HG03196 (cell line): Measurements from ENCODE around the gene TLCD2.
A peak's percentile ranks its signal among the peaks of the same experiment; 100 is the strongest.
"Not testable (repeated sequence)": the region's sequence is repeated elsewhere in the genome, so short reads cannot be mapped to it uniquely, and the experiment has no call there.

Experiments used
- ATAC-seq: cut with Tn5 transposase; IDR thresholded peaks from one replicate; pipeline ENCODE4 v1.9.1; 2021; ENCODE audit not compliant: unreplicated experiment

TLCD2 gene

DNA sequence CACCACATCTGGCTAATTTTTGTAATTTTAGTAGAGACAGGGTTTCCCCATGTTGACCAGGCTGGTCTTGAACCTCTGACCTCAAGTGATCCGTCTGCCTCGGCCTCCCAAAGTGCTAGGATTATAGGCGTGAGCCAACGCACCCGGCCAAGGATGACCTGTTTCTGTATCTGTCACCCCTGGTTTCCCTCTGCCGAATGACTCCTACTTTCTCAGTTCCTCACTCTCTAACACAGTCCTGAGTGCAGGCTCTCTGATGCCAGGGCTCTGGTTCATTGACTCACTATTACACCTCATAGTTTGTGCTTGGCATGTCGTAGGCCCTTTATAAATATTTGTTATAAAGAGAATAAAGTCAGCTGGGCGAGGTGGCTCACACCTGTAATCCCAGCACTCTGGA, 14.8 kb downstream of the TLCD2 start:
- ATAC-seq: no peak

DNA sequence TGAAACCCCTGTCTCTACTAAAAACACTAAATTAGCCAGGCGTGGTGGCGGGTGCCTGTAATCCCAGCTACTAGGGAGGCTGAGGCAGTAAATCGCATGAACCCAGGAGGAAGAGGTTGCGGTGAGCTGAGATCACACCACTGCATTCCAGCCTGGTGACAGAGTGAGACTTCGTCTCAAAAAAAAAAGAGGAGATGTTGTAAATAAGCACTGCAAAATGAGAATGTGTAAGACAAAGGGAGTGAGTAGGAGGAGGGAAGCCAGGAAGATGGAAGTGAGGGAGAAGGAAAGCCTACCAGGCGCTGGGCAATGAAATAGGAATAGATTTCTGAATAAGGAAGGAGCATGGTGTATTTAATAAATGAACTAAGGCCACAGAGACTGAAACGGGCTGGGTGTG, 16.8 kb downstream of the TLCD2 start:
- no peak for ATAC-seq

DNA sequence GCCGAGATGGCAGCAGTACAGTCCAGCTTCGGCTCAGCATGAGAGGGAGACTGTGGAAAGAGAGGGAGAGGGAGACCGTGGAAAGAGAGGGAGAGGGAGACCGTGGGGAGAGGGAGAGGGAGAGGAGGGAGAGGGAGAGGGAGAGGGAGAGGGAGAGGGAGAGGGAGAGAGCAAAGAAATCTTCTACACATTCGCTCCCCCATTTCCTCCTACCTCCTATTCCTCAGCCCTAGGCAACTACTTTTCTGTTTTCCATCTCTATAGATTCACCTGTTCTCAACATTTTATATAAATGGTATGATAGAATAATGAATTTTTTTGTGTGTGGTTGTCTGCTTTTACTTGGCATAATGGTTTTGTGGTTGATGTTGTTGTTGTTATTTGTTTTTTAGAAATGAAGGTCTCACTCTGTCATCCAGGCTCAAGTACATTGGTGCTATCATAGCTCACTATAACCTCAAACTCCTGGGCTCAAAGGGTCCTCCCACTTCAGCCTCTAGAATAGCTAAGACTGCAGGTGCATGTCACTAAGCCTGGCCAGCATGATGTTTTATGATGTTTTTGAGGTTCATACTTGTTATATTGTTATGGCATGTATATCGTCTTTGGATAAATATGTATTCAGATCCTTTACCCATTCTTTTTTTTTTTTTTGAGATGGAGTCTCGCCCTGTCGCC, 19.5 kb downstream of the TLCD2 start:
- no peak for ATAC-seq

DNA sequence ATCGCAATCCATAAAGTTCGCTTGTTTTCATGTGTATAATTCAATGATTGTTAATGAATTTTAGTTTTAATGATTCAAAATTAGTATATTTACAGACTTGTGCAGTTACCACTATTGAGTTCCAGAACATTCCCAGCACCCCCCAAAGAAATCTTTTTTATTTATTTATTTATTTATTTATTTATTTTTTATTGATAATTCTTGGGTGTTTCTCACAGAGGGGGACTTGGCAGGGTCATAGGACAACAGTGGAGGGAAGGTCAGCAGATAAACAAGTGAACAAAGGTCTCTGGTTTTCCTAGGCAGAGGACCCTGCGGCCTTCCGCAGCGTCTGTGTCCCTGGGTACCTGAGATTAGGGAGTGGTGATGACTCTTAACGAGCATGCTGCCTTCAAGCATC, 21.8 kb downstream of the TLCD2 start:
- not testable (repeated sequence) for ATAC-seq

GRCh38 chr17:1686086-1686485, 24.1 kb downstream of the TLCD2 start:
- ATAC-seq: no peak

DNA sequence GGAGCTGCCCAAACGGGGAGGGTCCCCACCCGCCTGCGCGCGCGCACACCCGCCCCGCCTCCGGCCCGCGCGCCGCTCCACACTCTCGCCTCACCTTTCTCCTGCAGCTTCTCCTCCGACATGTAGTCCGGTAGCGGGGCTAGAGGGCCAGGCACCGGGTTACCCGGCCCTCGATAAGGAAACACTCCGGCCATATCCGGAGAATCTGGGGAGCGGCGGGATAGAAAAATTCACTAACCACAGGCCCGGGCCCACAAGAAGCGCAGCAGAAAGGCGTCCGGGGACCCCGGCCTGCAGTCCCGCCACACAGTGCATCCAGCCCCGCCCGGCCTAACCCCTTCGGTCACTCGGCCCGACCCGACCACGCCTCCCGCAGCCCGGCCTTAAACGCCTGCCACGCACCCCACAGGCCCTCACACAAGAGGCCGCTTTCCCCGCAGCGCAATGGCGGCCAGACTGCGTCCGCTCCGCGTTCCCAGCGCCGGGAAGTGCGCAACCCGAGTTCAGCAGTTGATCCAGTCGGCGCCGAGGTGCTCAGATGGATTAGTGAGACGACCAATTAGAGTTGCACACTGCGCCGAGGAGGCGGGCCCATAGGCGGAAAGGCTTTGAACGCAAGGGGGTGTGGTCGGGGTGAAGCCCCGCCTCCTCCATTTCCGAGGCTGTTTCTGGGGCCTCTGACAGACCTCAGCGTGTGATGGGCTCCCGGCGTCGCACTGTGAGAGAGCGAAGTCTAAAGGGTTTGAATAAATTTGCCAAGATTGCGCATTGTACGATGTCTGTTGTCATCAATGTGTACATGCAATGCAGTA, 25.6 kb downstream of the TLCD2 start, which contains the start of gene PRPF8:
PRPF8 (minus strand) TSS at position 490 of the 812 bp plus-strand sequence; CDS start at position 194, 296 bp downstream.
- ATAC-seq: peak; percentile 97

DNA sequence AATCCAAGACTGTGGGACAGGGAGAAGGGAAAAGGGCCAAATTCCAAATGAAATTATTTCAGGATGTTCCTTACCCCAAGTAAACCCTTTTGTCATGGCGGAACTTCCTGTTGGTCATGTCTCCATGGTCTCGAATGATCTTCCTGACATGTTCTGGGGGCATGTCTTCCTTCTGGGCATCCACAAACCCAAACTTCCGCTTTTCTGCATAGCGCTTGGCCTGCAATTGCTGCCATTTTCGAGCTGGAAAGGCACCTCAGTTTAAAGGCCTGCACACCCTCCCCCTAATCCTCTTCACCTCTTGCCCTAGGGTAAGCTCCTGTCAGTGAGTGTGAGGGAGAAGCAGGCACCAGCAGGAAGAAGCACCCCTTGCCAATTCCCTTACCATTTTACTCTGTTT, 26.7 kb downstream of the TLCD2 start:
- ATAC-seq: no peak

- no peak for ATAC-seq
Observed at GRCh38 chr17:1676401-1676800, 33.8 kb downstream of the TLCD2 start.

DNA sequence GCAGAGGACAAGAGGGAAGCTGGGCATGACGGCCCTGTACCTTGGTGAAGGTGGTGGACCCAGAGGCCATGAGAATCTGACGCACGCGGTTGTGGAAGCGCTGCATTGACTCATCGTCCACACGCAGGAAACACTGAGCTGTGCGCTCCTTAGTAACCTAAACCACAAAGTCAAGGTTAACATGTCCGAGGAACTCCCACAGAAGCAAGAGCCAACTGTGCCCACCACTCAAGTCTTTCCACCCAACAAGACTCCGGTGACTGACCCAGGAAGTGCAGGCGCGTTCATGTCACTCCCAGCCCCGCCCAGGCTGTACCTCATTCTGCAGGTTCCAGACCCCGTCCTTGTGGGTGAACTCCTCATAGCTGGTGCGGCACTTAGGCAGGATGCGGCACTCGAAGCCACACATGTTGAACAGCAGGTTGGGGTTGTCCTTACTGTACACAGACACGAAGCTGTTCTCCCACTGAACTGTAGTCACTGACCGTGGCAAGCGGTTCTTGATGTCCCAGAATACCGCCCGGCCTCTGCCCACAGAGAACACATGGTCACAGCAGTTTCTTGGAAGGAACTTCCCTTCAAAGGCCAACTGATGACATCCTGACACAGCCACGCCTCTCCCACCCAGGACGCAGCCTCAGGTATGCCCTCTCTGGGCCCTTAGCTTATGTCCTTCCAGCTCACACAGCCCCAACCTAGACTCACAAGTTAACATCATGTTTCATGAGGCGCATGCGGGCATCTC, 37.0 kb downstream of the TLCD2 start:
- no peak for ATAC-seq

DNA sequence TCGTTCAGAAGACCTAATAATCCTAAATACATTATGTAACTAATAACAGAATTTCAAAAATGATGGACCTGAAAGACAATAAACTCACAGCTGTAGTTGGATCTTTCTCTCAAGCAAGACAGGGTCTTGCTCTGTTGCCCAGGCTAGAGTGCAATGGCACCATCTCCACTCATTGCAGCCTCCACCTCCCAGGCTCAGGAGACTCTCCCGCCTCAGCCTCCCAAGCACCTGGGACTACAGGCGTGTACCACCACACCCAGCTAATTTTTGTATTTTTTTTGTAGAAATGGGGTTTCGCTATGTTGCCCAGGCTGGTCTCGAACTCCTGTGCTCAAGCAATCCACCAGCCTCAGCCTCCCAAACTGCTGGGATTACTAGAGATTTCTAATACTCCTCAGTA, 46.2 kb downstream of the TLCD2 start:
- ATAC-seq: not testable (repeated sequence)

GRCh38 chr17:1661045-1661444, 49.1 kb downstream of the TLCD2 start:
- ATAC-seq: no peak

GRCh38 chr17:1658100-1658499, 52.1 kb downstream of the TLCD2 start:
- no peak for ATAC-seq

DNA sequence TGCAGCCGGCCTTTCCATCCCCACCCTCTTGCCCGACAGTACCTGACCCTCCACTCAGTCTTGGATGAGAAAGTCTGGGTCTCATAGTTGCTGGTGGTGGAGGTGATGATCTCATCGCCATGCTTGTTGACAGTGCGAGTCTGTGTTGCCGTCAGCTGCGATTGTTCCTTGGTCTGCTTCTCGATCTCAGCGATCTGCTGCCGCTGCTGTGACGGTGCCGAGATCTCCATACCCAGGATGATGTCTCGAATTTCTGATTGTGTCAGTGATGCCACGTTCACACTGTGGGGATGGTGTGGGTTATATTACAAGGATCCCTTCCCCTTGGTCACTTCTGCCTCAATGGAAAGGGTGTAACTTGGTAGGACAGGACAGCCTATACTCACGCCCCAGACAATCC, 56.4 kb downstream of the TLCD2 start:
- no peak for ATAC-seq

DNA sequence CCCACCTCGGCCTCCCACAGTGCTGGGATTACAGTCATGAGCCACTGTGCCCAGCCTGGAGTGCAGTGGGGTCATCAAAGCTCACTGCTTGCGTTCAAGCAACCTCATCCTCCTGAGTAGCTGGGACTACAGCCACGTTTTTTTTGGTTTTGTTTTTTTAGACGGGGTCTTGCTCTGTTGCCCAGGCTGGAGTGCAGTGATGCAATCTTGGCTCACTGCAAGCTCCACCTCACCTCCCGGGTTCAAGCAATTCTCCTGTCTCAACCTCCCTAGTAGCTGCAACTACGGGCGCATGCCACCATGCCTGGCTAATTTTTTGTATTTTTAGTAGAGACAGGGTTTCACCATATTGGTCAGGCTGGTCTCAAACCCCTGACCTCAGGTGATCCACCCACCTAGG, 57.4 kb downstream of the TLCD2 start:
- ATAC-seq: not testable (repeated sequence)
